Mammary epithelial cell (primary cell): ENCODE measurements around the gene CRTC2.

Source experiments
- CTCF ChIP-seq, 2 donors: IDR thresholded peaks in 1 of 2; conservative IDR thresholded peaks in 1 of 2; 2 replicates each; pipeline ENCODE4 v1.5.1; 2011 to 2012; ENCODE audit warnings: inconsistent platforms in 2 of 2, low read length in 2 of 2, mild to moderate bottlenecking in 2 of 2, control low read depth in 1 of 2, low read depth in 1 of 2; ENCODE audit not compliant: insufficient read depth in 1 of 2; ENCODE audit errors: extremely low read depth in 1 of 2
- EZH2 ChIP-seq: IDR thresholded peaks from 2 replicates; pipeline ENCODE4 v1.6.1; 2012; ENCODE audit warnings: low read length, inconsistent platforms, borderline replicate concordance

GRCh38 chr1:153984123-153984894, 25.9 kb upstream of the CRTC2 start:
- TF ChIP-seq CTCF (conservative IDR thresholded peaks at IDR 0.05 in 1 of 2, IDR thresholded peaks at IDR 0.05 in 1 of 2; ENCODE audit: extremely low read depth in 1 of 2, insufficient read depth in 1 of 2, low read depth in 1 of 2, low read length in 2 of 2) (no peak), EZH2 (no peak)
